H9 (cell line): ENCODE results near the gene PNMA1. TPM values are rescaled to one million over a fixed set of nuclear protein-coding genes. Genes with fewer than 3 reads are reported as not detected.

Source experiments
- DNase-seq: peaks from one replicate; pipeline ENCODE4 v3.0.0-alpha.2; 2017
- H2AFZ ChIP-seq: one replicate; pipeline ENCODE4 v1.6.1; 2013; ENCODE audit warnings: mild to moderate bottlenecking, low read length, control low read depth, moderate library complexity
- H2AK5ac ChIP-seq: 2 replicates; pipeline ENCODE4 v1.6.1; 2013; ENCODE audit warnings: low read length, control low read depth, mixed read lengths; ENCODE audit not compliant: insufficient read length
- H2BK120ac ChIP-seq: one replicate; pipeline ENCODE4 v1.6.1; 2013; ENCODE audit warnings: low read depth, mild to moderate bottlenecking, low read length, control low read depth, inconsistent platforms; ENCODE audit not compliant: poor library complexity, severe bottlenecking
- H2BK12ac ChIP-seq: 2 replicates; pipeline ENCODE4 v1.6.1; 2013; ENCODE audit warnings: low read length, control low read depth, mixed read lengths, low read depth; ENCODE audit not compliant: insufficient read length
- H2BK15ac ChIP-seq: 2 replicates; pipeline ENCODE4 v1.6.1; 2013; ENCODE audit warnings: low read depth, low read length, control low read depth
- H2BK20ac ChIP-seq: one replicate; pipeline ENCODE4 v1.6.1; 2013; ENCODE audit warnings: low read depth, mild to moderate bottlenecking, low read length, control low read depth, inconsistent platforms; ENCODE audit not compliant: poor library complexity, severe bottlenecking
- H2BK5ac ChIP-seq: 2 replicates; pipeline ENCODE4 v1.6.1; 2013; ENCODE audit warnings: low read length, control low read depth, mixed read lengths; ENCODE audit not compliant: insufficient read length
- H3K14ac ChIP-seq: 2 replicates; pipeline ENCODE4 v1.6.1; 2013; ENCODE audit warnings: low read length, control low read depth; ENCODE audit not compliant: insufficient read depth
- H3K18ac ChIP-seq: 2 replicates; pipeline ENCODE4 v1.6.1; 2013; ENCODE audit warnings: low read depth, mild to moderate bottlenecking, mixed read lengths, low read length, control low read depth; ENCODE audit not compliant: insufficient read length
- H3K23ac ChIP-seq: 2 replicates; pipeline ENCODE4 v1.6.1; 2013; ENCODE audit warnings: low read length, control low read depth, mixed read lengths, low read depth; ENCODE audit not compliant: insufficient read length
- H3K23me2 ChIP-seq: 2 replicates; pipeline ENCODE4 v1.6.1; 2013; ENCODE audit warnings: low read depth, mild to moderate bottlenecking, mixed read lengths, low read length, control low read depth; ENCODE audit not compliant: insufficient read length, poor library complexity, severe bottlenecking
- H3K27ac ChIP-seq: 2 replicates; pipeline ENCODE4 v1.5.1; 2013; ENCODE audit warnings: low read length, control low read depth, mixed read lengths, low read depth; ENCODE audit not compliant: insufficient read length
- H3K27me3 ChIP-seq: 2 replicates; pipeline ENCODE4 v1.6.1; 2013; ENCODE audit warnings: low read length, control low read depth, inconsistent platforms; ENCODE audit not compliant: insufficient read depth
- H3K4ac ChIP-seq: 2 replicates; pipeline ENCODE4 v1.6.1; 2013; ENCODE audit warnings: low read depth, mild to moderate bottlenecking, control low read depth, inconsistent platforms, low read length, moderate library complexity
- H3K4me1 ChIP-seq: 2 replicates; pipeline ENCODE4 v1.6.1; 2013; ENCODE audit warnings: low read length, control low read depth, inconsistent platforms; ENCODE audit not compliant: insufficient read depth
- H3K4me2 ChIP-seq: 2 replicates; pipeline ENCODE4 v1.6.1; 2013; ENCODE audit warnings: low read length, control low read depth, mixed read lengths; ENCODE audit not compliant: insufficient read length, insufficient read depth
- H3K56ac ChIP-seq: 2 replicates; pipeline ENCODE4 v1.6.1; 2013; ENCODE audit warnings: low read depth, mild to moderate bottlenecking, mixed read lengths, low read length, control low read depth; ENCODE audit not compliant: insufficient read length
- H3K79me1 ChIP-seq: 2 replicates; pipeline ENCODE4 v1.6.1; 2013; ENCODE audit warnings: low read depth, mild to moderate bottlenecking, moderate library complexity, low read length, control low read depth, inconsistent platforms; ENCODE audit not compliant: insufficient read depth, poor library complexity, severe bottlenecking
- H3K79me2 ChIP-seq: 2 replicates; pipeline ENCODE4 v1.6.1; 2013; ENCODE audit warnings: low read length, control low read depth, inconsistent platforms; ENCODE audit not compliant: insufficient read depth
- H3K9ac ChIP-seq: 2 replicates; pipeline ENCODE4 v1.6.1; 2013; ENCODE audit warnings: low read length, control low read depth, mixed read lengths; ENCODE audit not compliant: insufficient read length; ENCODE audit errors: extremely low read depth
- H3K9me3 ChIP-seq: one replicate; pipeline ENCODE4 v1.6.1; 2013; ENCODE audit warnings: low read depth, low read length, inconsistent platforms; ENCODE audit not compliant: control insufficient read depth
- H3T11ph ChIP-seq: one replicate; pipeline ENCODE4 v1.6.1; 2013; ENCODE audit warnings: mild to moderate bottlenecking, low read length, control low read depth, inconsistent platforms
- H4K20me1 ChIP-seq: one replicate; pipeline ENCODE4 v1.6.1; 2013; ENCODE audit not compliant: control insufficient read depth, insufficient read length, insufficient read depth
- H4K5ac ChIP-seq: 2 replicates; pipeline ENCODE4 v1.6.1; 2013; ENCODE audit warnings: low read depth, mild to moderate bottlenecking, mixed read lengths, low read length, control low read depth; ENCODE audit not compliant: insufficient read length
- H4K8ac ChIP-seq: replicated peaks from 2 replicates; pipeline ENCODE4 v1.6.1; 2013; ENCODE audit warnings: low read length, control low read depth, mixed read lengths, low read depth; ENCODE audit not compliant: insufficient read length
- H4K91ac ChIP-seq: 2 replicates; pipeline ENCODE4 v1.6.1; 2013; ENCODE audit warnings: low read depth, mild to moderate bottlenecking, moderate library complexity, mixed read lengths, low read length, control low read depth; ENCODE audit not compliant: insufficient read length
- H3K27ac Mint-ChIP-seq, 3 experiments: 2 replicates in 2 of 3; 3 replicates in 1 of 3; pipeline ENCODE4 v1.8.0; 2020 to 2021; ENCODE audit warnings: mixed read lengths in 3 of 3, mild to moderate bottlenecking in 1 of 3, moderate library complexity in 1 of 3
- H3K27me3 Mint-ChIP-seq: 2 replicates; pipeline ENCODE4 v1.8.0; 2021; ENCODE audit warnings: low read depth, mild to moderate bottlenecking, moderate library complexity, mixed read lengths
- H3K36me3 Mint-ChIP-seq, 3 experiments: 2 replicates in 2 of 3; 3 replicates in 1 of 3; pipeline ENCODE4 v1.8.0; 2020 to 2021; ENCODE audit warnings: low read depth in 3 of 3, mixed read lengths in 3 of 3; ENCODE audit not compliant: insufficient read depth in 1 of 3
- H3K4me1 Mint-ChIP-seq, 2 experiments: 2 replicates each; pipeline ENCODE4 v1.8.0; 2020; ENCODE audit warnings: mixed read lengths in 2 of 2
- H3K4me3 Mint-ChIP-seq, 2 experiments: 2 replicates in 1 of 2; 3 replicates in 1 of 2; pipeline ENCODE4 v1.8.0; 2020 to 2021; ENCODE audit warnings: mild to moderate bottlenecking in 2 of 2, mixed read lengths in 2 of 2, moderate library complexity in 1 of 2
- H3K9me3 Mint-ChIP-seq, 2 experiments: 2 replicates in 1 of 2; 3 replicates in 1 of 2; pipeline ENCODE4 v1.8.0; 2020; ENCODE audit warnings: mild to moderate bottlenecking in 2 of 2, mixed read lengths in 2 of 2, moderate library complexity in 1 of 2
- WGBS: extraction: QIAGEN DNeasy Blood & Tissue Kit; methylation state at CpG from one replicate; pipeline ENCODE4 v1.1.7; 2013; ENCODE audit warnings: missing lambda C conversion rate, low lambda C conversion rate, mixed read lengths; ENCODE audit not compliant: insufficient read length; ENCODE audit errors: extremely low coverage; 5-methylcytosine and 5-hydroxymethylcytosine counted together
- total RNA-seq: library from RNA; stranded (reverse); gene quantifications from 2 replicates; pipeline ENCODE4 v1.2.1, GENCODE V29; 2021
- TF ChIP-seq, protein P1 (sequence below): fragments of 200-600 bp; sonication (generic); conservative IDR thresholded peaks from 3 replicates; pipeline ENCODE4 v1.8.0; 2021; ENCODE audit warnings: antibody characterized with exemption, mild to moderate bottlenecking

The PNMA1 gene
- total RNA-seq, 1 experiment from 2014 or later: 56.1 TPM

- Histone ChIP-seq H3K23me2 (no peaks in the 10 kb centered on the region), H2BK12ac (no peak overlapping the region), H2BK15ac (no peak overlapping the region), H3K27me3 (no peaks in the 10 kb centered on the region), H3K79me1 (no peaks in the 10 kb centered on the region), H3K56ac (no peak overlapping the region), H2AK5ac (no peak overlapping the region), H3T11ph (no peak overlapping the region), H3K4me2 (no peak overlapping the region), H3K9ac (no peak overlapping the region), H4K91ac (no peak overlapping the region), H2BK120ac (no peak overlapping the region), H3K4ac (no peak overlapping the region), H3K23ac (no peak overlapping the region), H3K18ac (no peak overlapping the region), H4K5ac (no peak overlapping the region), H2BK5ac (no peak overlapping the region), H2AFZ (no peak overlapping the region), H3K4me1 (peaks cover 6% of the 10 kb centered on the region; the same call in 1 of the 2 replicates), H2BK20ac (no peak overlapping the region), H4K20me1 (peaks cover 2% of the 10 kb centered on the region), H3K9me3 (no peaks in the 10 kb centered on the region), H3K14ac (no peak overlapping the region), H3K79me2 (peaks cover 4% of the 10 kb centered on the region; the same call in 1 of the 2 replicates), H4K8ac (no peak overlapping the region), H3K27ac (no peak overlapping the region)
- DNase-seq: peak; percentile 27
- H3K27ac Mint-ChIP-seq: no peak overlapping the region
- H3K4me3 Mint-ChIP-seq: no peak overlapping the region
- no CpG with 5 or more reads among the region's 11 CpGs for WGBS
- H3K4me1 Mint-ChIP-seq: peaks cover 40 to 46% of the 10 kb centered on the region in 2 experiments
- H3K27me3 Mint-ChIP-seq: peaks cover 2% of the 10 kb centered on the region; the same call in 1 of the 2 replicates
- TF ChIP-seq, protein P1, sequence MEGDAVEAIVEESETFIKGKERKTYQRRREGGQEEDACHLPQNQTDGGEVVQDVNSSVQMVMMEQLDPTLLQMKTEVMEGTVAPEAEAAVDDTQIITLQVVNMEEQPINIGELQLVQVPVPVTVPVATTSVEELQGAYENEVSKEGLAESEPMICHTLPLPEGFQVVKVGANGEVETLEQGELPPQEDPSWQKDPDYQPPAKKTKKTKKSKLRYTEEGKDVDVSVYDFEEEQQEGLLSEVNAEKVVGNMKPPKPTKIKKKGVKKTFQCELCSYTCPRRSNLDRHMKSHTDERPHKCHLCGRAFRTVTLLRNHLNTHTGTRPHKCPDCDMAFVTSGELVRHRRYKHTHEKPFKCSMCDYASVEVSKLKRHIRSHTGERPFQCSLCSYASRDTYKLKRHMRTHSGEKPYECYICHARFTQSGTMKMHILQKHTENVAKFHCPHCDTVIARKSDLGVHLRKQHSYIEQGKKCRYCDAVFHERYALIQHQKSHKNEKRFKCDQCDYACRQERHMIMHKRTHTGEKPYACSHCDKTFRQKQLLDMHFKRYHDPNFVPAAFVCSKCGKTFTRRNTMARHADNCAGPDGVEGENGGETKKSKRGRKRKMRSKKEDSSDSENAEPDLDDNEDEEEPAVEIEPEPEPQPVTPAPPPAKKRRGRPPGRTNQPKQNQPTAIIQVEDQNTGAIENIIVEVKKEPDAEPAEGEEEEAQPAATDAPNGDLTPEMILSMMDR: no peak
- no peaks in the 10 kb centered on the region for H3K36me3 Mint-ChIP-seq
- H3K9me3 Mint-ChIP-seq: no peaks in the 10 kb centered on the region; a peak in 1 of 5 replicates
Observed at GRCh38 chr14:73749706-73750530, 35.7 kb upstream of the PNMA1 start.
